Measurements from ENCODE around the gene TRPM8. TPM values are rescaled to one million over a fixed set of nuclear protein-coding genes. Genes with fewer than 3 reads are reported as not detected.

TRPM8 gene
- total and polyA plus RNA-seq, 7 donors = 0.04 TPM; not detected in 6

DNA sequence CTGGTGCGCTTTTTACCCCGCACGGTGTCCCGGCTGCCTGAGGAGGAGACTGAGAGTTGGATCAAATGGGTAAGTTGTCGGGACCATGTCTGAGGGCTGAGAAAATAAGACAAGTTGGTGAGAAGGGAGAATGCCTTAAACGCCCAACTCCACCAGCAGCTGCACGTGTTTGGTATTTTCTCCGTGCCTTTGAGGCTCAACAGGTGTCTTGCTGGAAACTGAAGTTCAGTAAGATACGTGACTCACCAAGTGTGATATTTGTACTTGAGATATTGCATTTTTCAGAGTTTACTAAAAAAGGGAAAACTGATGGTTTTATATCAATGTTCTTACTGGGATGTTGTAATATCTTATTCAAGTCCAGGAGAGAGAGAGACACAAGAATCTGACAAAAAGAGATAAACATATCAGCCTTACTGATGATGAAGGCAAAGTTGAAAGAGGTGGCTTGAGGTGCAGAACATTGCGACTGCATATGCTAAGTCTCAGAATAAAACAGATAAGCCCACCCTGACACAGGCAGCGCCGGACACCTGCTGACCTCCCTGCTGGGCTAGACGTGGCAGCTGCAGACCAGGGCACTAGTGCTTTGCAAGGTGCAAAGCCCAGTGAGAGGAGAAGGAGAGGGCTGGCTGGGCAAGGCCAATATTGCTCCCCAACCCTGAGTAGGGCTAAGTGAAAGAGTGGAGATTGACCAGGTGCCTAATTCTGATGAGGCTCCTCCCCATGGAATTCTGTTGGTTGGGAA is 33.1 kb downstream of the TRPM8 start:
- intact Hi-C loops (cut with DNase I) = no loop called here
- Histone ChIP-seq H3K9me3 (no peaks in the 10 kb centered on the region), H3K4me3 (no peak overlapping the region), H3K36me3 (no peaks in the 10 kb centered on the region), H3K4me1 (no peaks in the 10 kb centered on the region), H3K27me3 (no peaks in the 10 kb centered on the region), H3K27ac (no peak overlapping the region)
- DNase-seq = no peak
- 90 to 91% methylated on average over 13 of the region's 13 CpGs for WGBS, 2 donors
- TF ChIP-seq CTCF (IDR thresholded peaks at IDR 0.05) = no peak
- TF ChIP-seq POLR2A (IDR thresholded peaks at IDR 0.05) = no peak
- TF ChIP-seq EP300 (IDR thresholded peaks at IDR 0.05) = no peak
- TF ChIP-seq POLR2AphosphoS5 (IDR thresholded peaks at IDR 0.05) = no peak

- intact Hi-C loops (cut with DNase I) = no loop called here
- DNase-seq = no peak
- Histone ChIP-seq H3K9me3 (no peaks in the 10 kb centered on the region), H3K4me3 (no peak overlapping the region), H3K27me3 (no peaks in the 10 kb centered on the region), H3K36me3 (no peaks in the 10 kb centered on the region), H3K4me1 (no peaks in the 10 kb centered on the region), H3K27ac (no peak overlapping the region)
- WGBS, 2 donors = 67 to 78% methylated on average over 7 of the region's 7 CpGs
- TF ChIP-seq CTCF (IDR thresholded peaks at IDR 0.05) = no peak
- TF ChIP-seq EP300 (IDR thresholded peaks at IDR 0.05) = no peak
- no peak for TF ChIP-seq POLR2A (IDR thresholded peaks at IDR 0.05)
- no peak for TF ChIP-seq POLR2AphosphoS5 (IDR thresholded peaks at IDR 0.05)
Measured at GRCh38 chr2:233952335-233952734, 35.2 kb downstream of the TRPM8 start.

DNA sequence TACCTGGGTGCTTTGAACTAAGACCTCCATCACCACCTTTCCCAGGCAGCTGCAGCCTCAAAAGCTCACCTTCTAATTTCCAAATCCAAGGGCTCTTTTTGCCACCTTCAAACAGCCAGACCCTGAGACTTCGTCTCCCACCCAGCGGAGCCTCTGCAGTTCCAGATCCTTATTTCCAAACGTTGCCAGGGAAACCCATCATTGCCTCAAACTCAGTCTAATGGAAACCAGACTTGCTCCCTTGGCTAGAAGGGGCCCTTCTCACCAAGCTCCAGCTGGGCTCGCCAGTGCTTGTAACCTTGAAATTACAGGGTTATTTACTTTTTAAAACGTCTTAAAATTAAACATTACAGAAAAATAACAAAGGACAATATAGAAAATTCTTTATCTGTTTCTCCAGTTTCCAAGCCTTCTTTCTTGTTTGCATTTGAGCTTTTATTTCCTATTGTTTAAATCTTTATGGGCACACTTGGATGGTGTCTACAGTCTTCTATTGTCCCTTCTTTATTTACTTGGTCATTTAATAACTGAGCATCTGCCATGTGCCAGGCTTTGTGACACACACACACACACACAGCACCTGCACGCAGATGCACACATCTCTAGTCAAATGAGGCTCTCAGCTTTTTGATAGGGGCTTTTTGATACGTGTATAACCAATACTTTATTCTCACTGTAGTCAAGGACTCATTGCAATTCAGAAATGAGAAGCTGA is 36.1 kb downstream of the TRPM8 start:
- no peaks in the 10 kb centered on the region for H3K4me1 ChIP-seq
- no peaks in the 10 kb centered on the region for H3K27me3 ChIP-seq
- no peaks in the 10 kb centered on the region for H3K9me3 ChIP-seq
- 20 to 56% methylated on average over 7 of the region's 7 CpGs for WGBS, 2 donors
- no peaks in the 10 kb centered on the region for H3K36me3 ChIP-seq
- no peak overlapping the region for H3K4me3 ChIP-seq
- no peak overlapping the region for H3K27ac ChIP-seq
- intact Hi-C loops (cut with DNase I) = no loop called here
- DNase-seq = no peak
- TF ChIP-seq EP300 (IDR thresholded peaks at IDR 0.05) (no peak), POLR2A (IDR thresholded peaks at IDR 0.05) (no peak), POLR2AphosphoS5 (IDR thresholded peaks at IDR 0.05) (no peak), CTCF (IDR thresholded peaks at IDR 0.05) (no peak)

- no peaks in the 10 kb centered on the region for H3K4me1 ChIP-seq
- H3K36me3 ChIP-seq = no peaks in the 10 kb centered on the region
- TF ChIP-seq CTCF (IDR thresholded peaks at IDR 0.05) = no peak
- no peak for TF ChIP-seq EP300 (IDR thresholded peaks at IDR 0.05)
- TF ChIP-seq POLR2AphosphoS5 (IDR thresholded peaks at IDR 0.05) = no peak
- no peak for TF ChIP-seq POLR2A (IDR thresholded peaks at IDR 0.05)
- H3K27me3 ChIP-seq = no peaks in the 10 kb centered on the region
- H3K4me3 ChIP-seq = no peak overlapping the region
- H3K9me3 ChIP-seq = no peaks in the 10 kb centered on the region
- intact Hi-C loops (cut with DNase I) = no loop called here
- no peak for DNase-seq
- WGBS, 2 donors = 84 to 88% methylated on average over 2 of the region's 2 CpGs
- no peak overlapping the region for H3K27ac ChIP-seq
Measured at GRCh38 chr2:233960203-233960602, 43.0 kb downstream of the TRPM8 start.

Data from sigmoid colon (tissue), 7 donors.